NCI-H1105 treated with DMSO at 0.1 percent for 48 hours (cell line): ENCODE results near the gene TRPV2.

Experiments
- DNase-seq: peaks from one replicate; lab custom pipeline; 2025; lab: John Stamatoyannopoulos, UW

Gene TRPV2

GRCh38 chr17:16477255-16477654 lies 61.9 kb downstream of the TRPV2 start:
- DNase-seq = no peak

- DNase-seq = no peak
Observed at GRCh38 chr17:16477666-16478065, 62.3 kb downstream of the TRPV2 start.

DNA sequence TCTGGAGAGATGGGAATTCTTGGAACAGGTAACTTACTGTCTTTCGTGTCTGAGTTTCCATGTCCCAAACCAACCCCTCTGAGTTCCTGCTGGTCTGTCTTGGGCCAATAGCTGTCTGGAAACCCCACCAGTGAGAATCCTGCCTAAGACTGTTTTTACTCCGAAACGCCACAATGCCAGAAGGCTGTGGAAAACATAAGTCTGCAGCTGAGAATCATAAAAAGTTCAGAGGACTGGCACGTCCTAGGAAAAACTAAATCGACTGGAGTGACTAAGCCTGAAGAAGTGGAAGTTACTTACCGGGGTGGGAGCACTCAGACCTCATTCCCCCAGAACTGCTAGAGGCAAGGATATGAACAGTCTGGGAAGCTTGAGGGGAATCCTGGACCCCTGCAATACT lies 63.3 kb downstream of the TRPV2 start:
- no peak for DNase-seq

GRCh38 chr17:16479264-16479663 lies 63.9 kb downstream of the TRPV2 start:
- no peak for DNase-seq

- no peak for DNase-seq
Observed at GRCh38 chr17:16480995-16481394, 65.6 kb downstream of the TRPV2 start.

DNA sequence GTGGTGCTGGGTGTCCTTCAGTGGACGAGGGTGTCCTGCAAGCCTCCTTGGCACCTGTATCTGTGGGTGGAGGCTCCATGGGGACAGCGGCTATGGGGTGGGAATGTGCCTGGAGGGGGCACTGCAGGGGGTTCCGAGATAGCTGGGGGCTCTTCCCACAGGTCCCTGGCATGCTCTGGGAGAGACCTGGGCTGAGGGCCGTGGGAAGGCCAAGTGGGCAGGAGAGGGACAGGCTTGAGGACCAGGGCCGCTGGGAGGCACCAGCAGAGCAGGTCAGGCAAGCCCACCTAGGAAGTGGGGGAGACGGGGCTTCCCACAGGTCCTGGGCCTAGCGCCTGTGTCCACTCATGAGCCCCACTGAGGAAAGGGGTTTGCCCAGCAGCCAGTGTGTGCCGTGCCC lies 66.9 kb downstream of the TRPV2 start:
- no peak for DNase-seq

- DNase-seq = no peak
Observed at GRCh38 chr17:16483021-16483645, 67.8 kb downstream of the TRPV2 start.

DNA sequence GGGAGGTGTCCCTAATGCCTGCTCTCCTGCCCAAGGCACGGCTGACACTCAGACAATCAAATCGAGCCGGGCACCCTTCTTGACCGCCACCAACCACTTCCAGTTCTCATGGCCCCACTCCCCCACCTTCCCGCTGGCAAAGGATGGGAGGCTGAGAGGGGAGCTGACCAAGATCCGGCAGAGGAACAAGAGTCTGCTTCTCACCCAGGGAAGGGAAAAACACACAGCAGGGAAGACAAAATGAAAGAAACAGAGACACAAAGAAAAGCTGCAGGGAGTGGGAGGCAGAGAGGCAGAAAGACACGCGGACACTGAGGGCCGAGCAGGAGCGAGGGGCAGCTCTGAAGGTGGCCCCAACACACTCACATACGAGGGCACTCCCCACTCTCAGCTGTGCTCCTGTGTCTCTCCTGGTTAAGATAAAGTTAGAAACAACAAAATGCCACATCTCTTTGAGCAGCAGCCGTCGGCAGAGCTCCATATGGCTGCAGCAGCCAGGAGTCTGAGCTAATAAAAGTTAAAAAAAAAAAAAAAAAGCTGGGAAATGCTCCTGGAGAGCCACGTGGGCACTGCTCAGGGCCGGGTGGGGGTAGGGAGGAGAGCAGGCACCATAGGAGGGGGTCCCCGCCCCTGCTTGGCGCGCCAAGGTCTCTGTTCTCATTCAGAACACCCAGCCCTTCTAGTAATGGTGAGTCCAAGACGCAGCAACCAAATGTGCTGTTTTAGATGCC lies 69.2 kb downstream of the TRPV2 start:
- no peak for DNase-seq
